WERI-Rb-1 (cell line): ENCODE data around the gene PIKFYVE.
"Not testable (repeated sequence)": the region's sequence is repeated elsewhere in the genome, so short reads cannot be mapped to it uniquely, and the experiment has no call there.

ENCODE experiments used
- DNase-seq: peaks from one replicate; pipeline ENCODE4 v3.0.0-alpha.2; 2020
- H3K27ac ChIP-seq: fragments of 250-450 bp; sonication (Bioruptor Pico); 2 replicates; pipeline ENCODE4 v1.5.1; 2020; ENCODE audit warnings: mild to moderate bottlenecking, moderate library complexity
- H3K27me3 ChIP-seq: fragments of 250-450 bp; sonication (Bioruptor Pico); 2 replicates; pipeline ENCODE4 v1.5.1; 2021; ENCODE audit warnings: mild to moderate bottlenecking, low read depth, moderate library complexity; ENCODE audit not compliant: insufficient read depth, severe bottlenecking
- H3K36me3 ChIP-seq: fragments of 250-450 bp; sonication (Bioruptor Pico); 2 replicates; pipeline ENCODE4 v1.5.1; 2020; ENCODE audit warnings: mild to moderate bottlenecking, moderate library complexity
- H3K4me3 ChIP-seq: 2 replicates; pipeline ENCODE4 v1.5.1; 2011; ENCODE audit warnings: low read depth, mild to moderate bottlenecking, control low read depth, low read length
- H3K9me3 ChIP-seq: fragments of 250-450 bp; sonication (Bioruptor Pico); 2 replicates; pipeline ENCODE4 v1.5.1; 2021; ENCODE audit warnings: mild to moderate bottlenecking, moderate library complexity; ENCODE audit not compliant: severe bottlenecking
- CTCF ChIP-seq: IDR thresholded peaks from 2 replicates; pipeline ENCODE4 v1.5.1; 2011; ENCODE audit warnings: low read depth, mild to moderate bottlenecking, control low read depth, inconsistent platforms, low read length

The PIKFYVE gene

GRCh38 chr2:208373460-208374089, 107.5 kb downstream of the PIKFYVE start:
- Histone ChIP-seq H3K27me3 (no peaks in the 10 kb centered on the region), H3K4me3 (no peak overlapping the region), H3K36me3 (no peaks in the 10 kb centered on the region), H3K27ac (no peak overlapping the region), H3K9me3 (no peaks in the 10 kb centered on the region)
- TF ChIP-seq CTCF, result peak; percentile 60
- DNase-seq, result peak; percentile 48

- no peak for TF ChIP-seq CTCF
- no peak for DNase-seq
- Histone ChIP-seq H3K27me3 (no peaks in the 10 kb centered on the region), H3K27ac (no peak overlapping the region), H3K36me3 (no peaks in the 10 kb centered on the region), H3K9me3 (no peaks in the 10 kb centered on the region), H3K4me3 (no peak overlapping the region)
Measured at GRCh38 chr2:208375491-208376068, 109.5 kb downstream of the PIKFYVE start.

- DNase-seq, H3K36me3 ChIP-seq: not testable (repeated sequence)
Measured at GRCh38 chr2:208377344-208377860, 111.3 kb downstream of the PIKFYVE start.

DNA sequence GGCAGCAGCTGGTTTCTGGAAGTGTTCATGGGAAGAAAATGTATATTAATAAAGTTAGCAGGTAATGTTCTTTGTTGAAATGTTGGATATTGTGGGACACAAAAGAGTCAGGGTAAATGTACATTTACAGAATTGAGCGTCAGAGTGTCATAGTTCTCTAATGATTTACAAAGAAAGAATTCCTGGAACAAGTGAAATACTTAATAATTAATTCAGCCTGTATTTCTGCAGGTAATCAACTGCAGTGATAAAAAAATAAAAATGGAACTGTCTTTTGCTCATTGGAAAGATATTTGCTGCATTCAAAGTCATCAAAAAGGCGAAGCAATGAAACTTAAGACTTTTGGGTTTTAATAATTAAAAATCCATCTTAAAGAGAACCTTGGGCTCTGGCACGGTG, 113.1 kb downstream of the PIKFYVE start:
- Histone ChIP-seq H3K4me3 (no peak overlapping the region), H3K36me3 (no peaks in the 10 kb centered on the region), H3K9me3 (no peaks in the 10 kb centered on the region), H3K27ac (no peak overlapping the region), H3K27me3 (no peaks in the 10 kb centered on the region)
- DNase-seq, result no peak
- TF ChIP-seq CTCF, result no peak

More at GRCh38 chr2:208377344-208377860, 111.3 kb downstream of the PIKFYVE start:
- not testable (repeated sequence) for H3K9me3 ChIP-seq, H3K4me3 ChIP-seq, H3K27me3 ChIP-seq, H3K27ac ChIP-seq

- no peaks in the 10 kb centered on the region for H3K9me3 ChIP-seq
- H3K4me3 ChIP-seq, result no peak overlapping the region
- DNase-seq, result no peak
- H3K36me3 ChIP-seq, result no peaks in the 10 kb centered on the region
- H3K27ac ChIP-seq, result no peak overlapping the region
- no peak for TF ChIP-seq CTCF
- no peaks in the 10 kb centered on the region for H3K27me3 ChIP-seq
Measured at GRCh38 chr2:208384637-208385036, 118.6 kb downstream of the PIKFYVE start.

GRCh38 chr2:208386541-208386940, 120.5 kb downstream of the PIKFYVE start:
- DNase-seq, result no peak
- no peaks in the 10 kb centered on the region for H3K27me3 ChIP-seq
- no peak for TF ChIP-seq CTCF

More at GRCh38 chr2:208386541-208386940, 120.5 kb downstream of the PIKFYVE start:
- Histone ChIP-seq H3K36me3 (no peaks in the 10 kb centered on the region), H3K27ac (no peak overlapping the region), H3K9me3 (no peaks in the 10 kb centered on the region), H3K4me3 (no peak overlapping the region)
